ENCODE data around the gene GPR65. TPM values are rescaled to one million over a fixed set of nuclear protein-coding genes. Genes with fewer than 3 reads are reported as not detected.

GPR65 gene
- total RNA-seq, 1 donor from 2014 or later = 0.54 TPM

GRCh38 chr14:88044776-88045446 is 40.0 kb downstream of the GPR65 start:
- TF ChIP-seq EZH2 (IDR thresholded peaks at IDR 0.05; ENCODE audit: insufficient read depth, low read length) (no peak), CTCF (IDR thresholded peaks at IDR 0.05; ENCODE audit: insufficient read depth, low read depth, low read length) (no peak)
- no peaks in the 10 kb centered on the region for H3K36me3 ChIP-seq (ENCODE audit: insufficient read depth, low read length)
- Mint-ChIP-seq H3K9me3 (ENCODE audit: unreplicated experiment) (no peaks in the 10 kb centered on the region), H3K4me1 (ENCODE audit: low read depth, unreplicated experiment) (no peaks in the 10 kb centered on the region), H3K27ac (ENCODE audit: unreplicated experiment) (no peak overlapping the region), H3K27me3 (ENCODE audit: low read depth, unreplicated experiment) (no peaks in the 10 kb centered on the region), H3K36me3 (ENCODE audit: low read depth, unreplicated experiment) (no peaks in the 10 kb centered on the region), H3K4me3 (ENCODE audit: unreplicated experiment) (no peak overlapping the region)
- DNase-seq (ENCODE audit: low read depth) = no peak
- FAIRE-seq = no peak
- H3K4me3 ChIP-seq (ENCODE audit: insufficient read depth, low read depth, low read length) = no peak overlapping the region
- H4K20me1 ChIP-seq (ENCODE audit: insufficient read depth, low read length) = no peaks in the 10 kb centered on the region
- H3K9ac ChIP-seq (ENCODE audit: low read length) = no peak overlapping the region
- H3K79me2 ChIP-seq (ENCODE audit: insufficient read depth, low read length) = no peaks in the 10 kb centered on the region
- no peak overlapping the region for H2AFZ ChIP-seq (ENCODE audit: low read depth, low read length)
- H3K4me1 ChIP-seq (ENCODE audit: insufficient read depth, low read length) = no peaks in the 10 kb centered on the region
- H3K9me3 ChIP-seq (ENCODE audit: insufficient read depth, low read depth, low read length) = no peaks in the 10 kb centered on the region
- H3K27ac ChIP-seq (ENCODE audit: low read depth, low read length) = no peak overlapping the region
- H3K27me3 ChIP-seq (ENCODE audit: insufficient read depth, low read length) = no peaks in the 10 kb centered on the region
- H3K4me2 ChIP-seq (ENCODE audit: low read length) = no peak overlapping the region

- no peaks in the 10 kb centered on the region for H3K79me2 ChIP-seq (ENCODE audit: insufficient read depth, low read length)
- no peaks in the 10 kb centered on the region for H3K9me3 ChIP-seq (ENCODE audit: insufficient read depth, low read depth, low read length)
- Mint-ChIP-seq H3K4me1 (ENCODE audit: low read depth, unreplicated experiment) (no peaks in the 10 kb centered on the region), H3K4me3 (ENCODE audit: unreplicated experiment) (no peak overlapping the region), H3K36me3 (ENCODE audit: low read depth, unreplicated experiment) (no peaks in the 10 kb centered on the region), H3K27me3 (ENCODE audit: low read depth, unreplicated experiment) (no peaks in the 10 kb centered on the region), H3K9me3 (ENCODE audit: unreplicated experiment) (no peaks in the 10 kb centered on the region), H3K27ac (ENCODE audit: unreplicated experiment) (no peak overlapping the region)
- H3K4me2 ChIP-seq (ENCODE audit: low read length) = no peak overlapping the region
- H3K4me1 ChIP-seq (ENCODE audit: insufficient read depth, low read length) = no peaks in the 10 kb centered on the region
- no peak for TF ChIP-seq CTCF (IDR thresholded peaks at IDR 0.05; ENCODE audit: insufficient read depth, low read depth, low read length)
- no peak for TF ChIP-seq EZH2 (IDR thresholded peaks at IDR 0.05; ENCODE audit: insufficient read depth, low read length)
- no peak overlapping the region for H3K9ac ChIP-seq (ENCODE audit: low read length)
- no peaks in the 10 kb centered on the region for H3K27me3 ChIP-seq (ENCODE audit: insufficient read depth, low read length)
- no peaks in the 10 kb centered on the region for H3K36me3 ChIP-seq (ENCODE audit: insufficient read depth, low read length)
- H3K4me3 ChIP-seq (ENCODE audit: insufficient read depth, low read depth, low read length) = no peak overlapping the region
- H3K27ac ChIP-seq (ENCODE audit: low read depth, low read length) = no peak overlapping the region
- H4K20me1 ChIP-seq (ENCODE audit: insufficient read depth, low read length) = no peaks in the 10 kb centered on the region
- DNase-seq (ENCODE audit: low read depth) = no peak
- H2AFZ ChIP-seq (ENCODE audit: low read depth, low read length) = no peak overlapping the region
- no peak for FAIRE-seq
Observed at GRCh38 chr14:88045705-88046104, 40.8 kb downstream of the GPR65 start.

- Histone ChIP-seq H3K27me3 (ENCODE audit: insufficient read depth, low read length) (no peaks in the 10 kb centered on the region), H4K20me1 (ENCODE audit: insufficient read depth, low read length) (no peaks in the 10 kb centered on the region), H3K9me3 (ENCODE audit: insufficient read depth, low read depth, low read length) (no peaks in the 10 kb centered on the region), H3K4me1 (ENCODE audit: insufficient read depth, low read length) (no peaks in the 10 kb centered on the region), H3K79me2 (ENCODE audit: insufficient read depth, low read length) (no peaks in the 10 kb centered on the region), H3K36me3 (ENCODE audit: insufficient read depth, low read length) (no peaks in the 10 kb centered on the region), H3K4me3 (ENCODE audit: insufficient read depth, low read depth, low read length) (no peak overlapping the region), H3K27ac (ENCODE audit: low read depth, low read length) (no peak overlapping the region), H3K9ac (ENCODE audit: low read length) (no peak overlapping the region), H3K4me2 (ENCODE audit: low read length) (no peak overlapping the region), H2AFZ (ENCODE audit: low read depth, low read length) (no peak overlapping the region)
- TF ChIP-seq CTCF (IDR thresholded peaks at IDR 0.05; ENCODE audit: insufficient read depth, low read depth, low read length) (no peak), EZH2 (IDR thresholded peaks at IDR 0.05; ENCODE audit: insufficient read depth, low read length) (no peak)
- H3K36me3 Mint-ChIP-seq (ENCODE audit: low read depth, unreplicated experiment) = peaks cover under 1% of the 10 kb centered on the region
- H3K27ac Mint-ChIP-seq (ENCODE audit: unreplicated experiment) = no peak overlapping the region
- H3K9me3 Mint-ChIP-seq (ENCODE audit: unreplicated experiment) = peaks cover 3% of the 10 kb centered on the region
- no peaks in the 10 kb centered on the region for H3K4me1 Mint-ChIP-seq (ENCODE audit: low read depth, unreplicated experiment)
- H3K4me3 Mint-ChIP-seq (ENCODE audit: unreplicated experiment) = no peak overlapping the region
- FAIRE-seq = no peak
- H3K27me3 Mint-ChIP-seq (ENCODE audit: low read depth, unreplicated experiment) = no peaks in the 10 kb centered on the region
- no peak for DNase-seq (ENCODE audit: low read depth)
Observed at GRCh38 chr14:88048351-88048750, 43.4 kb downstream of the GPR65 start.
